MG63 (cell line): Measurements from ENCODE around the gene PLEK. TPM values are rescaled to one million over a fixed set of nuclear protein-coding genes. Genes with fewer than 3 reads are reported as not detected.

Experiments
- DNase-seq: peaks from one replicate; pipeline ENCODE4 v3.0.0-alpha.2; 2020
- H3K27me3 ChIP-seq: fragments of 250-450 bp; sonication (Bioruptor Pico); 2 replicates; pipeline ENCODE4 v1.5.1; 2020; ENCODE audit warnings: mild to moderate bottlenecking, moderate library complexity
- H3K36me3 ChIP-seq: fragments of 250-450 bp; sonication (Bioruptor Pico); 2 replicates; pipeline ENCODE4 v1.5.1; 2020; ENCODE audit warnings: mild to moderate bottlenecking, moderate library complexity
- H3K4me3 ChIP-seq: fragments of 250-450 bp; sonication (Bioruptor Pico); 2 replicates; pipeline ENCODE4 v1.5.1; 2020; ENCODE audit warnings: mild to moderate bottlenecking, moderate library complexity
- H3K9me3 ChIP-seq: fragments of 250-450 bp; sonication (Bioruptor Pico); 2 replicates; pipeline ENCODE4 v1.5.1; 2020; ENCODE audit warnings: mild to moderate bottlenecking, moderate library complexity
- total RNA-seq: library from RNA; depleted of rRNA; stranded (reverse); fragments of >200 nt; shearing (Covaris generic); gene quantifications from 2 replicates; pipeline ENCODE4 v1.2.3, GENCODE V29; 2014; ENCODE audit warnings: low replicate concordance

PLEK gene
- total RNA-seq, 1 experiment from 2014 or later: not detected

GRCh38 chr2:68418419-68418818 is 53.3 kb downstream of the PLEK start:
- no peak for DNase-seq
- H3K36me3 ChIP-seq: no peaks in the 10 kb centered on the region
- no peak overlapping the region for H3K4me3 ChIP-seq
- H3K27me3 ChIP-seq: no peaks in the 10 kb centered on the region; the same call in 1 of the 2 replicates
- no peaks in the 10 kb centered on the region for H3K9me3 ChIP-seq

- H3K9me3 ChIP-seq: no peaks in the 10 kb centered on the region
- DNase-seq: no peak
- H3K27me3 ChIP-seq: no peaks in the 10 kb centered on the region; the same call in 1 of the 2 replicates
- no peaks in the 10 kb centered on the region for H3K36me3 ChIP-seq
- no peak overlapping the region for H3K4me3 ChIP-seq
These were observed 53.8 kb downstream of the PLEK start for GRCh38 chr2:68418855-68419254.

- Histone ChIP-seq H3K36me3 (no peaks in the 10 kb centered on the region), H3K9me3 (no peaks in the 10 kb centered on the region), H3K4me3 (no peak overlapping the region), H3K27me3 (no peaks in the 10 kb centered on the region; the same call in 1 of the 2 replicates)
- DNase-seq: no peak
These were observed 55.3 kb downstream of the PLEK start for GRCh38 chr2:68420254-68420910.

- DNase-seq: no peak
- Histone ChIP-seq H3K9me3 (no peaks in the 10 kb centered on the region), H3K27me3 (no peaks in the 10 kb centered on the region; the same call in 1 of the 2 replicates), H3K4me3 (no peak overlapping the region), H3K36me3 (no peaks in the 10 kb centered on the region)
These were observed 59.0 kb downstream of the PLEK start for GRCh38 chr2:68423966-68424650.

GRCh38 chr2:68425503-68425902 is 60.4 kb downstream of the PLEK start:
- no peaks in the 10 kb centered on the region for H3K36me3 ChIP-seq
- H3K9me3 ChIP-seq: no peaks in the 10 kb centered on the region
- H3K4me3 ChIP-seq: no peak overlapping the region
- no peak for DNase-seq
- no peaks in the 10 kb centered on the region; the same call in 1 of the 2 replicates for H3K27me3 ChIP-seq

- Histone ChIP-seq H3K9me3 (no peaks in the 10 kb centered on the region), H3K4me3 (no peak overlapping the region), H3K27me3 (no peaks in the 10 kb centered on the region), H3K36me3 (no peaks in the 10 kb centered on the region)
- no peak for DNase-seq
These were observed 61.4 kb downstream of the PLEK start for GRCh38 chr2:68426446-68426845.

- no peaks in the 10 kb centered on the region for H3K27me3 ChIP-seq
- DNase-seq: no peak
- no peaks in the 10 kb centered on the region for H3K9me3 ChIP-seq
- no peaks in the 10 kb centered on the region for H3K36me3 ChIP-seq
- no peak overlapping the region for H3K4me3 ChIP-seq
These were observed 61.9 kb downstream of the PLEK start for GRCh38 chr2:68426848-68427579.

GRCh38 chr2:68428126-68428525 is 63.0 kb downstream of the PLEK start:
- H3K9me3 ChIP-seq: no peaks in the 10 kb centered on the region
- H3K4me3 ChIP-seq: no peak overlapping the region
- no peak for DNase-seq
- no peaks in the 10 kb centered on the region for H3K36me3 ChIP-seq
- no peaks in the 10 kb centered on the region for H3K27me3 ChIP-seq

GRCh38 chr2:68428746-68429145 is 63.7 kb downstream of the PLEK start:
- Histone ChIP-seq H3K27me3 (no peaks in the 10 kb centered on the region), H3K9me3 (no peaks in the 10 kb centered on the region), H3K36me3 (no peaks in the 10 kb centered on the region), H3K4me3 (no peak overlapping the region)
- DNase-seq: no peak

GRCh38 chr2:68429311-68429826 is 64.3 kb downstream of the PLEK start:
- no peak for DNase-seq
- no peaks in the 10 kb centered on the region for H3K36me3 ChIP-seq

GRCh38 chr2:68431316-68431972 is 66.4 kb downstream of the PLEK start:
- Histone ChIP-seq H3K4me3 (no peak overlapping the region), H3K27me3 (no peaks in the 10 kb centered on the region), H3K9me3 (no peaks in the 10 kb centered on the region), H3K36me3 (no peaks in the 10 kb centered on the region)
- no peak for DNase-seq

More at GRCh38 chr2:68429311-68429826, 64.3 kb downstream of the PLEK start:
- Histone ChIP-seq H3K27me3 (no peaks in the 10 kb centered on the region), H3K4me3 (no peak overlapping the region), H3K9me3 (no peaks in the 10 kb centered on the region)

- H3K4me3 ChIP-seq: no peak overlapping the region
These were observed 67.9 kb downstream of the PLEK start for GRCh38 chr2:68432696-68433658.

GRCh38 chr2:68434981-68435380 is 69.9 kb downstream of the PLEK start:
- no peaks in the 10 kb centered on the region for H3K36me3 ChIP-seq
- no peak overlapping the region for H3K4me3 ChIP-seq
- DNase-seq: no peak
- no peaks in the 10 kb centered on the region for H3K9me3 ChIP-seq
- H3K27me3 ChIP-seq: no peaks in the 10 kb centered on the region; the same call in 1 of the 2 replicates

More at GRCh38 chr2:68432696-68433658, 67.9 kb downstream of the PLEK start:
- no peak for DNase-seq
- H3K36me3 ChIP-seq: no peaks in the 10 kb centered on the region
- H3K27me3 ChIP-seq: no peaks in the 10 kb centered on the region; the same call in 1 of the 2 replicates
- no peaks in the 10 kb centered on the region for H3K9me3 ChIP-seq

- DNase-seq: no peak
- no peaks in the 10 kb centered on the region for H3K9me3 ChIP-seq
- H3K27me3 ChIP-seq: no peaks in the 10 kb centered on the region; the same call in 1 of the 2 replicates
- H3K4me3 ChIP-seq: no peak overlapping the region
- no peaks in the 10 kb centered on the region for H3K36me3 ChIP-seq
These were observed 70.5 kb downstream of the PLEK start for GRCh38 chr2:68435615-68436014.

- H3K4me3 ChIP-seq: no peak overlapping the region
These were observed 71.2 kb downstream of the PLEK start for GRCh38 chr2:68436270-68436669.

More at GRCh38 chr2:68436270-68436669, 71.2 kb downstream of the PLEK start:
- DNase-seq: no peak
- H3K27me3 ChIP-seq: no peaks in the 10 kb centered on the region; the same call in 1 of the 2 replicates
- no peaks in the 10 kb centered on the region for H3K9me3 ChIP-seq
- H3K36me3 ChIP-seq: no peaks in the 10 kb centered on the region
